Tibial artery (tissue), 4 donors: ENCODE data around the gene CDC42BPA.

ENCODE experiments used
- DNase-seq, 2 donors: peaks; one replicate each; pipeline ENCODE4 v3.0.0-alpha.2; 2019
- H3K27ac ChIP-seq, 2 donors: fragments of 200-600 bp; sonication (generic) in 1 of 2; 1 replicate in 1 of 2; 2 replicates in 1 of 2; pipeline ENCODE4 v1.5.1; 2018 to 2019; ENCODE audit warnings: mild to moderate bottlenecking in 1 of 2
- H3K27me3 ChIP-seq, 2 donors: fragments of 200-600 bp; sonication (generic) in 1 of 2; one replicate each; pipeline versions ENCODE4 v1.5.1 to v1.6.0; 2016 to 2019
- H3K36me3 ChIP-seq, 3 donors: fragments of 200-600 bp; sonication (generic) in 2 of 3; one replicate each; pipeline ENCODE4 v1.5.1; 2016 to 2019; ENCODE audit warnings: mild to moderate bottlenecking in 2 of 3
- H3K4me1 ChIP-seq, 4 donors: fragments of 200-600 bp; sonication (generic) in 2 of 4; 1 replicate in 3 of 4; 2 replicates in 1 of 4; pipeline ENCODE4 v1.5.1; 2016 to 2019
- H3K4me3 ChIP-seq, 2 donors: fragments of 200-600 bp; sonication (generic) in 1 of 2; 1 replicate in 1 of 2; 2 replicates in 1 of 2; pipeline ENCODE4 v1.5.1; 2018 to 2019; ENCODE audit warnings: mild to moderate bottlenecking in 2 of 2
- H3K9me3 ChIP-seq, 3 donors: fragments of 200-600 bp; sonication (generic) in 1 of 3; one replicate each; pipeline ENCODE4 v1.5.1; 2016 to 2019
- CTCF ChIP-seq, 2 experiments: fragments of 200-600 bp in 1 of 2; fragments of 450-650 bp in 1 of 2; IDR thresholded peaks; one replicate each; pipeline ENCODE4 v1.5.1; 2017 to 2019; ENCODE audit warnings: antibody characterized with exemption in 2 of 2, mild to moderate bottlenecking in 1 of 2, moderate library complexity in 1 of 2
- intact Hi-C: fragments of 100-400 bp; cut with DNase I; formaldehyde crosslinking; loops from one replicate; pipeline ENCODE4 v1.15.0; 2023; ENCODE audit warnings: low total_unique reads

CDC42BPA gene

GRCh38 chr1:227072991-227073390 lies 245.3 kb downstream of the CDC42BPA start:
- no peaks in the 10 kb centered on the region for H3K4me1 ChIP-seq
- no peaks in the 10 kb centered on the region for H3K9me3 ChIP-seq
- DNase-seq: no peak
- H3K36me3 ChIP-seq: peaks cover 4 to 27% (median 8%) of the 10 kb centered on the region in 3 donors
- intact Hi-C loops: no loop called here
- H3K27me3 ChIP-seq: no peaks in the 10 kb centered on the region
- H3K27ac ChIP-seq: no peak overlapping the region
- no peak overlapping the region for H3K4me3 ChIP-seq
- TF ChIP-seq CTCF (IDR thresholded peaks at IDR 0.05): no peak

GRCh38 chr1:227071895-227072587 lies 246.3 kb downstream of the CDC42BPA start:
- no peak overlapping the region for H3K27ac ChIP-seq
- peaks cover 4 to 27% (median 8%) of the 10 kb centered on the region in 3 donors for H3K36me3 ChIP-seq
- intact Hi-C loops: no loop called here
- no peak overlapping the region for H3K4me3 ChIP-seq
- H3K9me3 ChIP-seq: no peaks in the 10 kb centered on the region
- no peaks in the 10 kb centered on the region for H3K4me1 ChIP-seq
- no peak for TF ChIP-seq CTCF (IDR thresholded peaks at IDR 0.05)
- H3K27me3 ChIP-seq: no peaks in the 10 kb centered on the region
- no peak for DNase-seq

- H3K4me3 ChIP-seq: no peak overlapping the region
- H3K4me1 ChIP-seq: no peaks in the 10 kb centered on the region
- TF ChIP-seq CTCF (IDR thresholded peaks at IDR 0.05): no peak
- no peaks in the 10 kb centered on the region for H3K9me3 ChIP-seq
- no peak for DNase-seq
- intact Hi-C loops: no loop called here
- no peaks in the 10 kb centered on the region for H3K27me3 ChIP-seq
- H3K27ac ChIP-seq: no peak overlapping the region
- peaks cover 4 to 27% (median 8%) of the 10 kb centered on the region in 3 donors for H3K36me3 ChIP-seq
These were observed 247.5 kb downstream of the CDC42BPA start for GRCh38 chr1:227070638-227071285.

- DNase-seq: no peak
- H3K36me3 ChIP-seq: peaks cover 4 to 27% (median 8%) of the 10 kb centered on the region in 3 donors
- intact Hi-C loops: no loop called here
These were observed 248.8 kb downstream of the CDC42BPA start for GRCh38 chr1:227069490-227069889.

GRCh38 chr1:227068883-227069282 lies 249.4 kb downstream of the CDC42BPA start:
- Histone ChIP-seq H3K27ac (no peak overlapping the region), H3K4me3 (no peak overlapping the region), H3K4me1 (no peaks in the 10 kb centered on the region), H3K36me3 (peaks cover 3 to 23% (median 4%) of the 10 kb centered on the region in 3 donors), H3K9me3 (no peaks in the 10 kb centered on the region), H3K27me3 (no peaks in the 10 kb centered on the region)
- intact Hi-C loops: no loop called here
- no peak for TF ChIP-seq CTCF (IDR thresholded peaks at IDR 0.05)
- DNase-seq: no peak

More at GRCh38 chr1:227069490-227069889, 248.8 kb downstream of the CDC42BPA start:
- TF ChIP-seq CTCF (IDR thresholded peaks at IDR 0.05): no peak
- no peaks in the 10 kb centered on the region for H3K4me1 ChIP-seq
- no peak overlapping the region for H3K27ac ChIP-seq
- no peak overlapping the region for H3K4me3 ChIP-seq
- H3K9me3 ChIP-seq: no peaks in the 10 kb centered on the region
- no peaks in the 10 kb centered on the region for H3K27me3 ChIP-seq
